Activated CD8-positive, alpha-beta T cell treated with anti-CD3 and anti-CD28 coated beads for 36 hours (primary cell): ENCODE data around the gene HTR2B. TPM values are rescaled to one million over a fixed set of nuclear protein-coding genes. Genes with fewer than 3 reads are reported as not detected.

Experiments
- ATAC-seq: fragments of 200-7000 bp; cut with Tn5 transposase; one replicate; pipeline ENCODE4 v1.10.0; 2021; ENCODE audit warnings: mild to moderate bottlenecking, moderate library complexity
- CTCF ChIA-PET: fragments of 350-600 bp; sonication (Branson Sonifier 250); formaldehyde crosslinking; loops from one replicate; lab custom pipeline; 2021; ENCODE audit warnings: antibody characterized with exemption; lab: Charles Lee
- POLR2A ChIA-PET: fragments of 350-600 bp; sonication (Branson Sonifier 250); formaldehyde crosslinking; loops from one replicate; lab custom pipeline; 2021; ENCODE audit warnings: antibody characterized with exemption; lab: Charles Lee
- DNase-seq: peaks from one replicate; pipeline ENCODE4 v3.0.0-alpha.2; 2020
- H3K27ac Mint-ChIP-seq: one replicate; pipeline ENCODE4 v1.8.0; 2021; ENCODE audit warnings: mild to moderate bottlenecking, mixed read lengths
- H3K27me3 Mint-ChIP-seq: one replicate; pipeline ENCODE4 v1.8.0; 2021; ENCODE audit warnings: mixed read lengths
- H3K36me3 Mint-ChIP-seq: one replicate; pipeline ENCODE4 v1.8.0; 2021; ENCODE audit warnings: low read depth, mixed read lengths
- H3K4me1 Mint-ChIP-seq: one replicate; pipeline ENCODE4 v1.8.0; 2021; ENCODE audit warnings: low read depth, mixed read lengths
- H3K4me3 Mint-ChIP-seq: one replicate; pipeline ENCODE4 v1.8.0; 2021; ENCODE audit warnings: mild to moderate bottlenecking, moderate library complexity, mixed read lengths
- H3K9me3 Mint-ChIP-seq: one replicate; pipeline ENCODE4 v1.8.0; 2021; ENCODE audit warnings: mixed read lengths
- intact Hi-C: fragments of 100-400 bp; cut with micrococcal nuclease; formaldehyde crosslinking; loops from one replicate; pipeline ENCODE4 v1.10.0; 2022
- total RNA-seq, 2 experiments: library from RNA; stranded (reverse); gene quantifications; one replicate each; pipeline ENCODE4 v1.2.3, GENCODE V29; 2021
- TF ChIP-seq, protein P1 (sequence below): fragments of 200-600 bp; IDR thresholded peaks from one replicate; pipeline ENCODE4 v1.8.0; 2022; ENCODE audit warnings: antibody characterized with exemption, mild to moderate bottlenecking

Gene HTR2B
- total RNA-seq, 2 experiments from 2014 or later, result not detected

DNA sequence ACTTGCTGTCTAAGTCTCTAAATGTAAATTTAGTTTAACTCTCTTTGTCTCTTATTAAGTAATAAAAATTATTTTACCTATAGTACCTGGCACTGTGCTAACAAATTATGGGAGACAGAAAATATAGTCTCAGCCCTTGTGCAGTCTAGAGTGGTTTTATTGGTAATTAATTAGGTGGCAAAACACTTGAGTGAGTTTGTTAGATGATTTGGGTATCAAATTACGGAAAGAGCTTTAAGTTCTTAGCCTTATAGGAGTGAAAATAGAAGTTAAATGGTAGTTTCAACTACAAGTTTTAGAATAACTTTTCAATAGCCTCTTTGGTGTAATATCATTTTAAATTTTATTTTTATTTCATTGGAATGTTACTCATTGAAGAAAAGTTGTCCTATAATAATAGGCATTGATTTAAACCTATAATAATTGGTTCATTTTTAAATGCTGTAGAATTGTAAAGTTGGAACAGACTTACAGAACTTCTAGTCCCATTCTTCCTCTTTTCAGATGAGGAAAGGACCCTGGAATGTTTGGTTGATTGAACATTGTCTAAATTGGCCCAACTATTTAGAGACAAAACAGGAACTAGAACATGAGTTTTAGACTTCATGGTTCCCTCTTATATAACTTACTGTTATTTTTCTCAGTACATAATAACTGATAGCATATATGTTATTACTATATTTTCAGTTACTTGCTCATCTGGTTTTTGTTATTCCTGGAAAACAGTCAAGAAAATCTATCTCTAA is 10.2 kb upstream of the HTR2B start:
- H3K27me3 Mint-ChIP-seq, result no peaks in the 10 kb centered on the region

DNA sequence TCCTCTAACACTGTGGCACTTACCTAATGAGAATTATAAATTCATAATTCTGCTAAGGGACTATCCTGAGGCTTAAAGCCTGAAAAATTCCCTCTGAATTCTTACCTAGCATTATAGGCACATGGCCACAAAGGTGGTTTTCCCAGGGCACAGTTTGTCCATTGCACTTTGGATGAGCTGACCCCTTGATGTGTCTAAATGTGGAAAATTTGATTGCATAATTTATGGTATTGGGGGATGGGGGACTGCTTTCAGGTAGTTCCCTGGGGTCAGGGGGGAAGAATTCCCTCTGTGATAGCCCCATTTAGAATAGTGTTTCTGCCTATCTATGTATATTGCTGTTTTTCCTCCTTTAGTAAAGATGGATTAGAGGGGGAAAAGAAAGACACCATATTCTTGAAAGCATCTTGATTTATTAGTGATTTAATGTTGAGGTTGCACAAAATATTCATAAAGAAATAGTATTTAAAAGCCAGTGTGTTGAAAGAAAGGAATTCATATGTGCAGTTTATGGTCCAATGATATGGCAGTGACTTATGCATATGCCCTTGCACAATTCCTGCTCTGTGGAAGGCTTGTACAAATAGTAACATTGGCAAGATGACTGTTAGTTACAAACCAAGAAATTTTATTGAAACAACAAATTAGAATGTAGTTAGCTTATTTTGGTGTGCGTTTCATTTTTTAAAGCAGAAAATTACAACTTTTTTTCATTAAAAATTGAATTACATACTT is 8.7 kb upstream of the HTR2B start:
- ChIA-PET CTCF (no interaction called here), POLR2A (no interaction called here)
- no peak overlapping the region for H3K4me3 Mint-ChIP-seq
- H3K9me3 Mint-ChIP-seq, result no peaks in the 10 kb centered on the region
- intact Hi-C loops, result no loop called here
- DNase-seq, result no peak
- ATAC-seq, result no peak
- no peaks in the 10 kb centered on the region for H3K36me3 Mint-ChIP-seq
- TF ChIP-seq, protein P1, sequence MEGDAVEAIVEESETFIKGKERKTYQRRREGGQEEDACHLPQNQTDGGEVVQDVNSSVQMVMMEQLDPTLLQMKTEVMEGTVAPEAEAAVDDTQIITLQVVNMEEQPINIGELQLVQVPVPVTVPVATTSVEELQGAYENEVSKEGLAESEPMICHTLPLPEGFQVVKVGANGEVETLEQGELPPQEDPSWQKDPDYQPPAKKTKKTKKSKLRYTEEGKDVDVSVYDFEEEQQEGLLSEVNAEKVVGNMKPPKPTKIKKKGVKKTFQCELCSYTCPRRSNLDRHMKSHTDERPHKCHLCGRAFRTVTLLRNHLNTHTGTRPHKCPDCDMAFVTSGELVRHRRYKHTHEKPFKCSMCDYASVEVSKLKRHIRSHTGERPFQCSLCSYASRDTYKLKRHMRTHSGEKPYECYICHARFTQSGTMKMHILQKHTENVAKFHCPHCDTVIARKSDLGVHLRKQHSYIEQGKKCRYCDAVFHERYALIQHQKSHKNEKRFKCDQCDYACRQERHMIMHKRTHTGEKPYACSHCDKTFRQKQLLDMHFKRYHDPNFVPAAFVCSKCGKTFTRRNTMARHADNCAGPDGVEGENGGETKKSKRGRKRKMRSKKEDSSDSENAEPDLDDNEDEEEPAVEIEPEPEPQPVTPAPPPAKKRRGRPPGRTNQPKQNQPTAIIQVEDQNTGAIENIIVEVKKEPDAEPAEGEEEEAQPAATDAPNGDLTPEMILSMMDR, result no peak
- H3K4me1 Mint-ChIP-seq, result no peaks in the 10 kb centered on the region
- no peaks in the 10 kb centered on the region for H3K27me3 Mint-ChIP-seq
- H3K27ac Mint-ChIP-seq, result no peak overlapping the region

More for the DNA sequence above, 10.2 kb upstream of the HTR2B start:
- no peaks in the 10 kb centered on the region for H3K9me3 Mint-ChIP-seq
- TF ChIP-seq, protein P1, result no peak
- ChIA-PET CTCF (interaction anchor here (1.0 to 1.1 kb wide), 2 partner anchors 92 to 976 kb away, joined by 3 to 4 read pairs; no protein-coding TSS in a partner anchor), POLR2A (no interaction called here)
- H3K4me1 Mint-ChIP-seq, result no peaks in the 10 kb centered on the region
- H3K27ac Mint-ChIP-seq, result no peak overlapping the region
- peaks cover 3% of the 10 kb centered on the region for H3K36me3 Mint-ChIP-seq
- no peak for ATAC-seq
- intact Hi-C loops, result no loop called here
- H3K4me3 Mint-ChIP-seq, result no peak overlapping the region
- no peak for DNase-seq

DNA sequence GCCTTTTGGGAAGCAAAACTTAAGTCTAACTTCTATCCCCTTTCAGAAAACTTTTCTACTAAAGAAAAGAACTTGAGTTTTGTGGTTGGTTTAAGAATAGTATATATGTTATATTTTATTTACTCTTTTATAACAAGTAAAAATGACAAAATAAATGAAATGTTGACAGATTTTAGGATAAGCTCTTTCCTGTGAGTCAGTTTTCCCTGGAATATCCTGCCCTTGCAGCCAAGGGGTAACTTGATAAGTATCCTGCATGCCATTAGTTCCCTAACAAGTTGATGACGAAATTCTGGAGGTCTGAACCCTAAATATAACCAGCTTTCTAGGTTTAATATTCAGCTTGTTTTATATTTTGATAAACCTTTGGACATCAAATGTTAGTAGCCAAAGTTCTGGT is 7.3 kb upstream of the HTR2B start:
- Mint-ChIP-seq H3K36me3 (no peaks in the 10 kb centered on the region), H3K9me3 (no peaks in the 10 kb centered on the region), H3K4me3 (no peak overlapping the region), H3K27me3 (no peaks in the 10 kb centered on the region), H3K27ac (no peak overlapping the region), H3K4me1 (no peaks in the 10 kb centered on the region)
- ATAC-seq, result no peak
- no peak for DNase-seq
- intact Hi-C loops, result no loop called here
- ChIA-PET POLR2A (no interaction called here), CTCF (no interaction called here)
- TF ChIP-seq, protein P1, result no peak

DNA sequence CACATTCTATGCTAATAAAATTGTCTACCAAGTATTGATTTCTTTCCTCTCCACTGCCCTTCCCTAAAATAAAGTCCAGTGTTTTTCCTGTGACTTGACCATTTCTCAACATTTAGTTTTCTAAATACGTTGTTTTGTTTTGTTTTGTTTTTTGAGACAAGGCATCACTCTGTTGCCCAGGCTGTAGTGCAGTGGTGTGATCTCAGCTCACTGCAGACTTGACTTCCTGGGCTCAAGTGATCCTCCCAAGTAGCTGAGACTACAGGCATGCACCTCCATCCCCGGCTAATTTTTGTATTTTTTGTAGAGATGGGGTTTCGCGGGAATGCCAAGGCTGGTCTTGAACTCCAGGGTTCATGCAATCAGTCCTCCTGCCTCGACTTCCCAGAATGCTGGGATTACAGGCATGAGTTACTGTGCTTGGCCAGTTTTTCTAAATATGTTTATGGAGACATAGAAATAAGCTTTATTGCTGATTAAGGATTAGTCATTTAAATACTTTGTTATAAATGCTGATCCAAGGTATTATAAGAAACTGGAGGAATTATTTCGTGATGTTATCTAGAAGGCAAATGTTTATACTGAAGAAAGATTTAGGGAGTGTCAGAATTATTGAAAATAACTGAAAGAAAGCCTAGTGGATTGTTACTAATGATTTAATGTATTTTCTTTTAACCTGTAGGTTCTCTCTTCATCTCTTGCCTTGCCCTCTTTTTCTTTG is 5.7 kb upstream of the HTR2B start:
- CTCF ChIA-PET, result interaction anchor here (1.4 kb wide), 2 partner anchors 10 to 26 kb away, joined by 3 to 4 read pairs; no protein-coding TSS in a partner anchor
- Mint-ChIP-seq H3K4me3 (no peak overlapping the region), H3K27ac (no peak overlapping the region)

More for the DNA sequence above, 5.7 kb upstream of the HTR2B start:
- TF ChIP-seq, protein P1, result no peak
- DNase-seq, result no peak
- intact Hi-C loops, result no loop called here
- no peaks in the 10 kb centered on the region for H3K27me3 Mint-ChIP-seq
- peaks cover 2% of the 10 kb centered on the region for H3K36me3 Mint-ChIP-seq
- no peaks in the 10 kb centered on the region for H3K4me1 Mint-ChIP-seq
- ATAC-seq, result no peak
- POLR2A ChIA-PET, result no interaction called here
- H3K9me3 Mint-ChIP-seq, result no peaks in the 10 kb centered on the region
